Skeletal muscle tissue (tissue), 4 donors: Measurements from ENCODE around the gene CTNNB1. TPM values are rescaled to one million over a fixed set of nuclear protein-coding genes. Genes with fewer than 3 reads are reported as not detected.

ENCODE experiments used
- H3K27ac ChIP-seq: one replicate; pipeline ENCODE4 v1.7.0; 2013; ENCODE audit warnings: mild to moderate bottlenecking, low read depth, low read length, inconsistent platforms
- H3K27me3 ChIP-seq, 3 donors: one replicate each; pipeline ENCODE4 v1.7.0; 2013; ENCODE audit warnings: low read length in 3 of 3; ENCODE audit not compliant: control insufficient read depth in 3 of 3, insufficient read depth in 3 of 3
- H3K36me3 ChIP-seq, 3 donors: one replicate each; pipeline ENCODE4 v1.7.0; 2013; ENCODE audit warnings: low read length in 3 of 3; ENCODE audit not compliant: control insufficient read depth in 3 of 3, insufficient read depth in 3 of 3
- H3K4me1 ChIP-seq, 3 donors: one replicate each; pipeline ENCODE4 v1.7.0; 2013; ENCODE audit warnings: low read length in 3 of 3, mild to moderate bottlenecking in 3 of 3; ENCODE audit not compliant: control insufficient read depth in 3 of 3, insufficient read depth in 3 of 3
- H3K4me3 ChIP-seq, 3 donors: one replicate each; pipeline ENCODE4 v1.7.0; 2013; ENCODE audit warnings: low read length in 3 of 3
- H3K9ac ChIP-seq, 3 donors: one replicate each; pipeline ENCODE4 v1.7.0; 2013; ENCODE audit warnings: low read length in 3 of 3, mild to moderate bottlenecking in 3 of 3, moderate library complexity in 2 of 3, low read depth in 1 of 3
- H3K9me3 ChIP-seq, 3 donors: one replicate each; pipeline ENCODE4 v1.7.0; 2013; ENCODE audit warnings: low read length in 3 of 3; ENCODE audit not compliant: control insufficient read depth in 3 of 3
- total RNA-seq: library from RNA; depleted of rRNA; stranded (reverse); fragments of >200 nt; gene quantifications from one replicate; pipeline ENCODE4 v1.2.3, GENCODE V29; 2014
- donor health status: Osteomylitis.

CTNNB1 gene
- total RNA-seq, 1 donor from 2014 or later, result 1,044 TPM

GRCh38 chr3:41190509-41191284 is 8.6 kb upstream of the CTNNB1 start:
- no peaks in the 10 kb centered on the region for H3K36me3 ChIP-seq
- no peaks in the 10 kb centered on the region for H3K4me1 ChIP-seq
- H3K9ac ChIP-seq, result no peak overlapping the region
- H3K4me3 ChIP-seq, result no peak overlapping the region
- H3K27ac ChIP-seq, result no peak overlapping the region
- H3K9me3 ChIP-seq, result no peaks in the 10 kb centered on the region
- H3K27me3 ChIP-seq, result no peaks in the 10 kb centered on the region

- no peak overlapping the region for H3K4me3 ChIP-seq
- H3K27ac ChIP-seq, result no peak overlapping the region
- H3K36me3 ChIP-seq, result no peaks in the 10 kb centered on the region
- H3K9ac ChIP-seq, result no peak overlapping the region
- no peaks in the 10 kb centered on the region for H3K27me3 ChIP-seq
- H3K4me1 ChIP-seq, result no peaks in the 10 kb centered on the region
- H3K9me3 ChIP-seq, result no peaks in the 10 kb centered on the region
Observed at GRCh38 chr3:41192885-41193284, 6.4 kb upstream of the CTNNB1 start.

GRCh38 chr3:41193794-41194539 is 5.3 kb upstream of the CTNNB1 start:
- Histone ChIP-seq H3K4me1 (peaks cover 0 to 2% (median 0%) of the 10 kb centered on the region in 3 donors), H3K36me3 (no peaks in the 10 kb centered on the region), H3K9me3 (no peaks in the 10 kb centered on the region), H3K27ac (no peak overlapping the region), H3K4me3 (no peak overlapping the region), H3K27me3 (no peaks in the 10 kb centered on the region), H3K9ac (no peak overlapping the region)

- no peak overlapping the region for H3K4me3 ChIP-seq
- peaks cover 0 to 2% (median 0%) of the 10 kb centered on the region in 3 donors for H3K4me1 ChIP-seq
- H3K27me3 ChIP-seq, result no peaks in the 10 kb centered on the region
- H3K36me3 ChIP-seq, result no peaks in the 10 kb centered on the region
- no peak overlapping the region for H3K9ac ChIP-seq
- no peaks in the 10 kb centered on the region for H3K9me3 ChIP-seq
- H3K27ac ChIP-seq, result no peak overlapping the region
Observed at GRCh38 chr3:41194701-41195100, 4.6 kb upstream of the CTNNB1 start.

- H3K27me3 ChIP-seq, result no peaks in the 10 kb centered on the region
- H3K4me3 ChIP-seq, result no peak overlapping the region
- no peak overlapping the region for H3K9ac ChIP-seq
- peaks cover 0 to 2% (median 0%) of the 10 kb centered on the region in 3 donors for H3K4me1 ChIP-seq
- no peaks in the 10 kb centered on the region for H3K36me3 ChIP-seq
- no peaks in the 10 kb centered on the region for H3K9me3 ChIP-seq
- no peak overlapping the region for H3K27ac ChIP-seq
Observed at GRCh38 chr3:41195946-41196345, 3.4 kb upstream of the CTNNB1 start.

GRCh38 chr3:41196499-41197410 is 2.5 kb upstream of the CTNNB1 start:
- Histone ChIP-seq H3K36me3 (no peaks in the 10 kb centered on the region), H3K9me3 (no peaks in the 10 kb centered on the region), H3K27me3 (no peaks in the 10 kb centered on the region), H3K9ac (no peak overlapping the region), H3K4me3 (no peak overlapping the region), H3K4me1 (peaks cover 0 to 5% (median 3%) of the 10 kb centered on the region in 3 donors), H3K27ac (no peak overlapping the region)

GRCh38 chr3:41198046-41198445 is 1.3 kb upstream of the CTNNB1 start:
- Histone ChIP-seq H3K36me3 (no peaks in the 10 kb centered on the region), H3K4me3 (peak overlapping the region in 1 of 3 donors; percentile 67), H3K9me3 (no peaks in the 10 kb centered on the region), H3K27ac (no peak overlapping the region), H3K4me1 (peaks cover 5 to 11% (median 7%) of the 10 kb centered on the region in 3 donors), H3K27me3 (no peaks in the 10 kb centered on the region), H3K9ac (no peak overlapping the region)

- Histone ChIP-seq H3K4me3 (peak overlapping the region; percentile 67 to 95 (median 93)), H3K9me3 (no peaks in the 10 kb centered on the region), H3K9ac (peak overlapping the region; percentile 73 to 97 (median 84)), H3K4me1 (peaks cover 5 to 12% (median 7%) of the 10 kb centered on the region in 3 donors), H3K36me3 (no peaks in the 10 kb centered on the region), H3K27me3 (no peaks in the 10 kb centered on the region), H3K27ac (peak overlapping the region; percentile 96)
Observed at GRCh38 chr3:41198526-41198925, 779 bp upstream of the CTNNB1 start.

- peaks cover 11 to 24% (median 17%) of the 10 kb centered on the region in 3 donors for H3K4me1 ChIP-seq
- H3K27ac ChIP-seq, result peak overlapping the region; percentile 96
- H3K9ac ChIP-seq, result peak overlapping the region; percentile 95 to 98 (median 97)
- no peaks in the 10 kb centered on the region for H3K36me3 ChIP-seq
- H3K27me3 ChIP-seq, result no peaks in the 10 kb centered on the region
- no peaks in the 10 kb centered on the region for H3K9me3 ChIP-seq
- peak overlapping the region; percentile 79 to 95 (median 93) for H3K4me3 ChIP-seq
Observed at GRCh38 chr3:41199866-41200668, 762 bp downstream of the CTNNB1 start.
